KBM-7 (cell line): ENCODE data around the gene SGPL1.

Experiments used
- DNase-seq: peaks from one replicate; pipeline ENCODE4 v3.0.0-alpha.2; 2015
- in situ Hi-C: fragments of 300-500 bp; cut with MboI; formaldehyde crosslinking; loops from 2 replicates; pipeline ENCODE4 v1.14.3; 2020; ENCODE audit warnings: low sequenced_read_pairs, low pct_unique_long_range_greater_than_20kb, mixed read lengths

SGPL1 gene

DNA sequence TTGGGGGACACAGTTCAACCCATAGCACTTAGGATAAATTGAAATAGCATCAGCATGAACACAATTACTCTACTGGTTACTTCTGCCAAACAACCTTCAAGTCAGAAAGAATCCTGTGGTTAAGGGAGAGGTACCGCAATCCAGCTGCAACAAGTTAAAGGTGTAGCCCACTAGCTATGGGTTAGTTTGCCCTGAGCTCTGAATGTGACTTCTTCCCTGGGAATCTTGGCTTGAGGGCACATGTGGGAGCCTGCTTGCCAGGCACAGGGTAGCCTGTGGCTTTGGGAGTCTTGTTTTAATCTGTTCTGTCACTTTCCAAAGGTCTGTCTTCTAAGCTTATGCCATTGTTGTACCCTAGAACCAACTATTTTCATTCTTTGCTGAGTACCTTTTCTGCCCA lies 8.9 kb upstream of the SGPL1 start:
- in situ Hi-C loops: no loop called here

DNA sequence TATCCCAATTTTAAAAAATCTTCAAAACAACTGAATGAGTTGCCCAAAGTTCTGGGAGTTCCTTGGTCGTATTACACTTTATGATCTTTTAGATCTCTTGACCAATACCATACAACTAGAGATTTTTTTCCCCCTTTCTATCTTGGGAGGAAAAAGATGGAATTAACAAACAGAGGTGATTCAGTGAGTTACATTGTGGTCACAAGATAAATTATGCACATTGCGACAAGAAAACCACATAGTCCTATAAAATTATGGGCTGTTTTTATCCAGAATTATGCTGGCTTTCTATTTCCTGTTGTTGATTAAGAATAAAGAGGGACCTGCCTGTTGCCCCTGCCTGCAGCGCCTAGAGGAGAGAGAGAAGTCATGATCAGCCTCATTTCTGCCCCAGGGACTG lies 8.2 kb upstream of the SGPL1 start:
- in situ Hi-C loops: no loop called here
- peak; percentile 41 for DNase-seq

More for the DNA sequence above, 8.9 kb upstream of the SGPL1 start:
- no peak for DNase-seq

DNA sequence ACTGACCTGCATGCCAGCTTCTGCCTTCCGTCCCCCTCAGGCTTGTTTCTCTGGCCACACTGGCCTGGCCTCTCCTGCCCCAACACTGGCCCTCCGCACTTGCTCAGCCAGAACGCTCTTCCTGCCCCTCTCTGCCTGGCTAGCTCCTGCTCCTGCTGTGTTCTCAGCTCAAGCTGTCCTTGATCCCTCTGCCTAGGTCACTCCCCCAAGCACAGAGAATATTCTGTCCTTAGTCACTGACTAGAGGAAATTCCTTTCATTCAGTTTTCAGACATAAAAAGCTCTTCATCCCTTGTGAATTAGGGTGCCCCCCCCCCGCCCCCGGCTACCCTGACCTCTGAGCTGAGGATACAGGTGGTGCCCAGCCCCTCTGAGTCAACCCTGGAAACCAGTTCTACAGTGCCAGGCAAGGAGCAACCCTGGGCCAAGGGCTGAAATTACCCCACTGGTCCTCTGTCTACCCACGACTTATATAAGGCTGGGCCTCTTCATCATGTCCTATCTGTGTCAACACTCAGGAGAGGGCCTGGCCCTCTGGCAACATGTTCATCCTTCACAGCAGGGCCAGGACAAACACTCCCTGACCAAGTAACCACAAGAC lies 6.6 kb upstream of the SGPL1 start:
- in situ Hi-C loops: no loop called here
- no peak for DNase-seq

DNA sequence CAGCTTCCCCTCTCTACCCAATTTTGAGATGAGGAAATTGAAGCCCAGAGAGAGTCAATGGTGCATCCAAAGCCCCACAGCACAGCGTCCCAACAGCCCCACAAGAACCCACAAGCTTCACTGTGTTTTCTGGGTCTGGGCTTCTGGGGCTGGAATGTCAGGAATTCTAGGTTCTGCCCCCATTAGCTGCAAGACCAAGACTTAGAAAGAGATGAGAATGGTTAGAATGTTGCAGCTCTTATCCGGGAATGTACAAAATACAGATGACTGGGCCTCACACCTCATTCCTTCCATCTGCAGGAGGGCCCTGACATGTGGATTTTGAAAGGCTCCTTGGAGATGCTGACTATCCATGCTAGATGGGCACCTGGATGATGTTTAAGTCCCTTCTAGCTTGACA lies 6.0 kb upstream of the SGPL1 start:
- in situ Hi-C loops: loop anchor here (10.0 kb wide), 1 partner anchor 65 kb away; no protein-coding TSS in a partner anchor
- DNase-seq: no peak

DNA sequence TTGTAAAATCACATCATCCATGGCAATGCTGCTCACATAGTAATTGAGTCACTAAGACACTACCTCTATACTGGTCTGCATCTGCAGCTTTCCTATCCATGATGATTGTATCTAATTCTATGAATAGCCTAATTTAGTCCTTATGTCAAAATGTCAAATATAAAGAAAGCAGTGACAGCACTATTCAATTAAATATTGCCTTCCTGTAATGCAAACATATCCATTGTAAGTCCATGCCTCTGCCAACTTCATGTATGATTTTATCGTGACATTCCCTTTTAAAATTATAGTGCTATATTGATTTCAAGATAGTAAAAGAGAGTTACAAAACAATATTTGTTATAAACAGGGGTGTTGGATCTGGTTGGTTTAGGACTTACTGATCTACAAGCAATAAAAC lies 4.8 kb upstream of the SGPL1 start:
- DNase-seq: no peak
- in situ Hi-C loops: loop anchor here (10.0 kb wide), 1 partner anchor 64 kb away; no protein-coding TSS in a partner anchor

DNA sequence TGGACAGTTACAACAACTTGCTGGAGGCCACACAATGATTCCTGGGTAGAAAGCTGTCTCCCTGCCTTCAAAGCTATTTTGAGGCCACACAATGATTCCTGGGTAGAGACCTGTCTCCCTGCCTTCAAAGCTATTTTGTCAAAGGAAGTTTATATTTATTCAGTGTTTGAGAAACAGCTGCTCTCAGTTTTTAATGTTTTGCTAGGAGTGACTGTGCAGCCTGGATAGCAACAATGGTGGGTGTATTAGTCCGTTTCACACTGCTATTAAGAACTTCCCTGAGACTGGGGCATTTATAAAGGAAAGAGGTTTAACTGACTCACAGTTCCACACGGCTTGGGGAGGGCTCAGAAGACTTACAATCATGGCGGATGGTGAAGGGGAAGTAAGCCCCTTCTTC lies 3.9 kb upstream of the SGPL1 start:
- no peak for DNase-seq
- in situ Hi-C loops: loop anchor here (10.0 kb wide), 1 partner anchor 63 kb away; no protein-coding TSS in a partner anchor

DNA sequence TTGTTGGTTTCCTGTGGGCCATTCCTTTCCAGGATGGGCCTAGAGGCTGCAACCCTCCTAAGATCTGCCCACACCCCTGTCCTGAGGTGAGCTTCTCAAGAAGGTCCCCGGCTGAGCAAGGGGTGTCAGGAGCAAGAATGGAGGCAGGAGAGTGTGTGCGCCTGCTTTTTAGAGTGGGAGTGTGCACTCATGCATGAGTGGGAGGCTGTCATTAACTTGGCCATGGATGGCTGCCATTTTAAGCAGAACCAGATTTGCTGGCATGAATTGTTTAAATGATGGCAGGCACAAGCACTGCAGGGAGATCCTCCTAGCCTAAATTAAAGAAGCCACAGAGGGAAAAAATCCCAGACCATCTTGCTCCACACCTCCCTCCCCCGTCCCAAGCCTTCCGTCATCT lies 2.9 kb upstream of the SGPL1 start:
- in situ Hi-C loops: loop anchor here (10.0 kb wide), 1 partner anchor 62 kb away; no protein-coding TSS in a partner anchor

DNA sequence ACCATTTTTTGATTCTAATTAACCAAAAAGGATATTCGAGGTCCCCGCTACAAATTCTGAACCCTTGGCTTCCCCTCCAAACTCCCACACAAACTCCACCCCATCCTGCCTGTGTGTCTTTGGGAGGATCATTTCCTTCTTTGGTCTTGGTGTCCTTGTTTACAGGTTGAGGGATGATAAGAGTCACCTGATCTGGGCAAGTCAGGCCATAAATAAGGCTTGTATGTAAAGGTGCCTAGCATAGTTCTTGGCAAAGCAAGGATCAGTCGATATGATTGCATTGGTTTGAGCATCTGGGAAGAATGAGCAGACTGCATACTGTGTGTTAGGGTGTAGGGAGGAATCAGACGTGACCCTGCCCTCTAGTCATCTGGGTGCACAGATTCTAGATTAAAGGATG lies 1.6 kb upstream of the SGPL1 start:
- no peak for DNase-seq
- in situ Hi-C loops: loop anchor here (10.0 kb wide), 1 partner anchor 61 kb away; no protein-coding TSS in a partner anchor

More for the DNA sequence above, 2.9 kb upstream of the SGPL1 start:
- no peak for DNase-seq

DNA sequence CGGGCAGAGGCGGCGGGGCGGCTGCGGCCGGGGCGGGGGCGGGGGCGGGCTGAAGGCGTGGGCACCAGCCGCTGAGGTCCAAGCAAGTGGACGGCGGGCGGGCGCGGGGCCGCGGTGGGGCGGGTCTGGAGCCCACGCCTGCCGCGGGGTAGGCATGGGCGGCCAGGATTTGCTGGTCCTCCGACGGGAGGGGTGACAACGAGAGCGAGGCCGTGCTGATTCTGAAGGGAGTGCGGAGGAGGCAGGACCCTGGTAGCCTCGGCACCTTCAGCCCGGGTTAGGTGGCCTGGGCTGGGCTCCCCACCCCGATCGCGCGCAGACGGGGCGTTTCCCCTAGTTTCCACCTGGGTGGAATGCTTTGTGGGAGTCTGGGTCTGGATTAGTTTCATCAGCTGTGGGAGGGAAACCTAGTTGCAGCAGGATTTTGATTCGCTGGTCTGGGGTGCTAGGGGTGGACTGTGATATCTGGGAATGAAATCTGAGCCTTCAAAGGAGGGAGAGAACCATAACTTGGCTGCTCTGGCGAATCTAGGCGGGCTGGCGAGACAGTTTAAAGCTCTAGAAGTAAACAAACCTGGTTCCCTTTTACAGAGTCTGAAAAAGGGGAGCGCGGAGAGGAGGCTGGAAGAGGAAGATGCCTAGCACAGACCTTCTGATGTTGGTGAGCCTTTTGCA lies 609 bp downstream of the SGPL1 start:
- in situ Hi-C loops: loop anchor here (10.0 kb wide), 1 partner anchor 58 kb away; no protein-coding TSS in a partner anchor

DNA sequence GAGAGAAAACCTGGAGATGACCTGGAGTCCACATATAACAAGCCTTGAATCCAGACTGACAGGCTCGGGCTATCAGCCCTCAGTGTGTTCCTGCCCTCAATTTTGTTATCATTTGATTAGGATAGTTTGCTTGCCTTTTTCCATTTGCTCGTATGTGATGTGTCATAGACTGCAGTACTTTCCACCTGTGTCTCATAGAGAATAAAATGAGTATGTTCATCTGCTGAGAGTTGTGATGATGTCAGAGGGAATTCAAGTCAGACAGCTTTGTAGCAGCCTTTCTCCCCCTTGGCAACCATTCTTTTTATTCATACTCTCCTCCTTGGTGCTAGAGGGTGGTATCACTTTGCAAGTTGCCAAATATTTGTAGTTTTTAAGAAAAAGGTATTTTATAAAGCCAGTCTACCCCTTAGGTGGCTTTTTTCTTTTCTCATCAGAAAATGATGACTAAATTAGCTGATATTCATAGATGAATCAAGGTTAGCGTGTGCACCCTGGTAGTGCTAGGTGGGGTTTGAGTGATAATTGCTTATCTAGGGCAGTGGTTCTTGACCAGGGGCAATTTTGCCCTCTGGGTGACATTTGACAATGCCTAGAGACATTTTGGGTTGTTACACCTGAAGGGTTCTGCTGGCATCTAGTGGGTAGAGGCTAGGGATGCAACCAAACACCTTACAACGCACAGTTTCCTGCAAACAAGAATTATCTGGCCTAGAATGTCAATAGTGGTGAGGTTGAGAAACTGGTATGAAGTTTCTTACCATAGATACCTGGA lies 5.4 kb downstream of the SGPL1 start:
- in situ Hi-C loops: no loop called here

More for the DNA sequence above, 609 bp downstream of the SGPL1 start:
- peak; percentile 77 for DNase-seq

DNA sequence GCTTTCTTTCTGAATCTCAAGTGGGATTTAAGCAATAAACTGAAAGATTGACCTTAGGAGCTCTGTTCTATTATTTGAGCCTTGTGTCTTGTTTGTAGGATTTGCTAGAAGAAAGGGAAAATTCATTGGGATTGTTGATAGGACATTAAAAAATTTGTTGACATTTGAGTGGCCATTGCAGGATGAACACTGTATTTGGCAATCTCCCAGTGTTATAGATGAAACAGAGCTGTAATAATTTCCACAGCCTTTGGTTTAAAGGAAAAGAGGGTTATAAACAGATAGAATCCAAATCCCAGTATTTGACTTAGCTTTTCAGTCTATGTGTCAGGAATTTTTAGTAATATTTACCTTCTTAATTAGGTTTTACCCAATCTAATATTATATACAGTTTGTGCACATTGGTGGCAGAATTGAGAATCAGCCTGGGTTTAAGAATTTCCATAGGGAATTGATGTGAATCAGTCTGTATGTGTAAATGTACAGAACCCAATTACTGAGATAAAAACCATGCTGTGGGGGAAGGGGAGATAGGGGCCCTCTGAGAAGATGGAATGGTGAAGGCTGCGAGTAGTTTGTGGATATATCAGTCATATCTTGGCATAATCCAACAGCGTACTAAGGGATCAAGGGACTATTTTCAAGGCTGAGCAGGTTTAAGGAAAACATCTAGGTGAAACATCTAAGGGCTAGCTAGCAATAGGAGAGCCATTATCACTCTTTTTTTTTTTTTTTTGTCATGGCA lies 6.5 kb downstream of the SGPL1 start:
- in situ Hi-C loops: no loop called here
- DNase-seq: no peak

More for the DNA sequence above, 5.4 kb downstream of the SGPL1 start:
- no peak for DNase-seq

DNA sequence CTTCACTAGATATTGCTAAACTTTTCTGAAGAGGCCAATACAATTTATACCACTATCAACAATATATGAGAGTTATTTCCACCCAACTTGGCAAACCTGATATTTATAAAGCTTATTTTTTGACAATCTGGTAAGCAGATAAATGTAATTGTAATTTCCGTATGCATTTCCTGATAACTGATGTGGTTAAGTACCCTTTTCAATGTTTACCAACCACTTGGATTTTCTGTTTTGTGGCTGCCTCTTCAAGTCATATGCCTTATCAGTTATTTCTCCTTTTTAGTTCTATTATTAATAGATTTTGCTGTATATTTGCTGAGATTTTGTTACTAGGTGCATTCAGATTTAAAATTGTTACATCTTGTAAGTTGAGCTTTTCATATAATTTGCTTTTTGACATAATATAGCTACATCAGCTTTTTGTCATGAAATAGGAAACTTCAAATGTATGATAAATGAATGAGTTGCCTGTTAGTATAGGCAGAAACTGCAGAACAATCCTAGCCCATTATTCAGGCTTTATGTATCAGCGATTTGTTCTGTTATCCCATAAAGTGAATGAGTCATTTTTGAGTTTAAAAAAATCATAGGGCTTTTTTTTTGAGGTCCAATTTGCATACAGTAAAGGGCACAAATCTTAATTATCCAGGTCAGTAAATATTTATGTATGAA lies 11.5 kb downstream of the SGPL1 start:
- DNase-seq: no peak
- in situ Hi-C loops: no loop called here

DNA sequence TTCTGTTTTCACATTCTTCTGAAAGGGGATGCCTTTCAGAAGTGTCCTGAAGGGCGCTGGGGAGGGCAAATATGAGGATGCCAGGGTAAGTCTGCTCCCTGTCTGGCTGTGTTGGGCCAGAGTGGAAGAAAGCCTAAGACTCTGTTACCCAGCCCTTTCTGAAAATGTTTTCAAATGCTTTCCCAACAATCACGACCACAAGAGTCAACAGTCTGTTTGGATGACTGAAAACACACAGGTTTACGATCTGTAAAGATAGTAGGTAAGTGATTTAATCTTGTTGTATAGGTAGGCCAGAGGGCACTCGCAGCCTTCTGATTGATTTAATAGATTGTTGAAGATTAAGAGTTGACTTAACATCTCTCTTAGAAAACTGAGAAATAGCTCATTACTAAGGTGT lies 13.2 kb downstream of the SGPL1 start:
- DNase-seq: no peak
- in situ Hi-C loops: no loop called here

DNA sequence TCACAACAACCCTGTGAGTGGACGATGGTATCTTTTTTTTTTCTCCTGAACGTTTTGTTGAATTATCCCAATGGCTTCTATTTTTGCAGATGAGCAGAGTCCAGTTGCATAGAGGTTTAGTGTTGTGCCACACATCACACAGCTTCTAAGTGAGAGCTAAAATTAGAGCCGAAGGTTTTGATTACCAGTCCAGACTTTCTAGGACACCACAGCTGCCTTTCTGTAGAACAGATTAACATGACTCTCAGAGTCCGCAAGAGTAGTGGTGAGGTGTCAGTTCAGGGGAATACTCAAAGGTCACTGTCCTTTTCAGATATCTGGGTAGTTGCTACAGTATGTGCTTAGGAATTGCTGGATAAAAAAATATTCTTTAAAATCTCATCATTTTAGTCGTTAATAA lies 13.8 kb downstream of the SGPL1 start:
- in situ Hi-C loops: no loop called here
- no peak for DNase-seq

DNA sequence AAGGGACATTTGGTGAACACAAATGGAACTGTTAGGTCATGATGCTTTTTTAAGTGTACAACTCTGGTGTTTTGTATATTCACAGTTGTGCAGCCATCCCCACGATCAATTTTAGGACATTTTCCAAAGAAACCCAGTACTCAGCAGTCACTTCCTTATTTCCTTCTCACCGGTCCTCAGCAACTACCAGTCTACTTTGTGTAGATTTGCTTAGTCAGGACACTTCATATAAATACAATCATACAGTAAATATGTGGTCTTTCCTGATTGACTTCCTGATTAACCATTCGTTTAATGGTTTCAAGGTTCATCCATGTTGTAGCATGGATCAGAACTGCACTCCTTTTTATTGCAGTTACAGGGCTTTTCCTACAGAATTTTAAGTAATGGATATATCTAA lies 14.4 kb downstream of the SGPL1 start:
- DNase-seq: peak; percentile 36
- in situ Hi-C loops: no loop called here

DNA sequence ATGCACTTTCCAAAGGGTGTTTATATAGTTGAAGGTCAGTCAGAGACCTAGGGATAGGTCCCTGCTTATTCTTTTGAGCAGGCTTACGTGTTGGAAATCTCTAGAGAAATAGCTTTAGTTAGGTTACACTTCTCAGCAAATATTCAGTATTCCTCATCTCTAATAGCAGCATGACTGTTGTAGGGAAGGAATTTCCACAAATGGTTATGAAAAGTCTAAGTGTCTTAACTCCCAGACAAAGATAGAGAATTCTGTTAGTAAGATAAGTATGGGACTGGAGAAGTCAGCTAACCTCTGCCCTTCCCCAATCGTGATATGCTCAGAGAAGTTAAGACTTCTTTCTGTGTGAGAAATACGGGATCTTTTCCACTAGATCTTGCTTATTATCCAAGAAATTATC lies 16.5 kb downstream of the SGPL1 start:
- DNase-seq: no peak
- in situ Hi-C loops: no loop called here

DNA sequence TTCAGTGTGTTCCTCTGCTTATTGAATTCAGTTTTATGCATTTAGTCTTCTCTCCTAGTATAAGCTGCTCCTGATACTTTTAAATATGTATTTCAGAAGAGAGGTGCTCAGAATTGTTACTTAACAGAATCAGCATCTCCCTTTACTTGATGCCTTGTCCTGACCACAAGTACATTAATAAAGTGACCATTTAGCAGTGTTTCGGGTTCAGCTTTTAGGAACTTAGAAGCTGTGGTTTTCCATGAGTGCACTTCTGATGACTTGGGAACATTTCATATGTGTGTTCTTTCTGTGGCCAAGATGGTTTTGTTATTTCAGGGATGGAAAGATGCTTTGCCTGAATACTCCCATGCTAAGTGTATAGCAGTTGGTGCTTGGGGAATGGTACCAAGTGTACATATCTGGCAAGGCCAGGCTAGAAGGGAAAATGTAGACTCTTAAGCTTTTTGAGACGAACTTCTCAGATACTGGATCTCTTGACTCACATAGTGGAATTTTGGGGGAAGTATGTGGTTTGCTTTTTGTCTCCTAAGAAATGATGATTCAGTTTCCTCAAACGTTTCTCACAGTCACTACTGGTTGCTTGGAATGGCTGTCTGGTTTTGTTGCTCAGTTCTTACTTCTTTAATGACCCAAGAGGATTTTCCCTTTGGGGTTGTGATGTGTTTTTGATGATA lies 17.2 kb downstream of the SGPL1 start:
- in situ Hi-C loops: no loop called here
- peak; percentile 34 for DNase-seq

DNA sequence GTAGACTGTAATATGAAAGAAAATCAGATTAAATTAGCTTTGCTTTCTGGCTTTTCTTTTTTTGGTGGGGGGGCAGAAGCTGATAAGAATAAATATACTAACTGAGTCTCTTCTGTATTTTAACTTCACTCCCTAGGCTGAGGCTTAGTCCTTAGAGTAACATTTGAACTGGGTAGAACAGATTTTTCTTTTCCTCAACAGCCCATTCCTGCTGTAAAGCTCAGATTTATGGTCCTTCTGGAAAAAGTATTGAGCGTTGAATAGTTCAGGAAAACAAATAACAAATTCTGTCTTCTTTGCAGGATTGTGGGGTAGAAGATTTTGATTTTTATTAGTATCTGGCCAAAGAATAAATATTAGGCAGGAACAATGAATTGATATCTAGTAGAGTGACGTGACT lies 17.9 kb downstream of the SGPL1 start:
- DNase-seq: no peak
- in situ Hi-C loops: no loop called here
